Activated CD4-positive, alpha-beta T cell treated with anti-CD3 and anti-CD28 coated beads for 36 hours (primary cell): ENCODE results near the gene GABARAP. TPM values are rescaled to one million over a fixed set of nuclear protein-coding genes. Genes with fewer than 3 reads are reported as not detected.
"Not testable (repeated sequence)": the region's sequence is repeated elsewhere in the genome, so short reads cannot be mapped to it uniquely, and the experiment has no call there.

Experiments used
- ATAC-seq: fragments of 200-7000 bp; cut with Tn5 transposase; one replicate; pipeline ENCODE4 v1.10.0; 2021; ENCODE audit warnings: mild to moderate bottlenecking, moderate library complexity
- CTCF ChIA-PET: fragments of 350-600 bp; sonication (Branson Sonifier 250); formaldehyde crosslinking; loops from one replicate; lab custom pipeline; 2021; ENCODE audit warnings: antibody characterized with exemption; lab: Charles Lee
- POLR2A ChIA-PET: fragments of 350-600 bp; sonication (Branson Sonifier 250); formaldehyde crosslinking; loops from one replicate; lab custom pipeline; 2021; ENCODE audit warnings: antibody characterized with exemption, inconsistent platforms; lab: Charles Lee
- DNase-seq: peaks from one replicate; pipeline ENCODE4 v3.0.0-alpha.2; 2020
- H3K27ac Mint-ChIP-seq: one replicate; pipeline ENCODE4 v1.8.0; 2021; ENCODE audit warnings: mixed read lengths
- H3K27me3 Mint-ChIP-seq: one replicate; pipeline ENCODE4 v1.8.0; 2021; ENCODE audit warnings: mixed read lengths
- H3K36me3 Mint-ChIP-seq: one replicate; pipeline ENCODE4 v1.8.0; 2021; ENCODE audit warnings: low read depth, mixed read lengths
- H3K4me1 Mint-ChIP-seq: one replicate; pipeline ENCODE4 v1.8.0; 2021; ENCODE audit warnings: mixed read lengths
- H3K4me3 Mint-ChIP-seq: one replicate; pipeline ENCODE4 v1.8.0; 2021; ENCODE audit warnings: mild to moderate bottlenecking, moderate library complexity, mixed read lengths
- H3K9me3 Mint-ChIP-seq: one replicate; pipeline ENCODE4 v1.8.0; 2021; ENCODE audit warnings: low read depth, mixed read lengths
- intact Hi-C, 2 experiments: fragments of 100-400 bp; cut with DNase I in 1 of 2; cut with micrococcal nuclease in 1 of 2; formaldehyde crosslinking; loops; one replicate each; pipeline versions ENCODE4 v1.14.2 to v1.15.1; 2022 to 2024; cut with DNase I, micrococcal nuclease
- total RNA-seq, 2 experiments: library from RNA; stranded (reverse); gene quantifications; one replicate each; pipeline ENCODE4 v1.2.3, GENCODE V29; 2021

Gene GABARAP
- total RNA-seq, 2 experiments from 2014 or later = 123 to 162 TPM

DNA sequence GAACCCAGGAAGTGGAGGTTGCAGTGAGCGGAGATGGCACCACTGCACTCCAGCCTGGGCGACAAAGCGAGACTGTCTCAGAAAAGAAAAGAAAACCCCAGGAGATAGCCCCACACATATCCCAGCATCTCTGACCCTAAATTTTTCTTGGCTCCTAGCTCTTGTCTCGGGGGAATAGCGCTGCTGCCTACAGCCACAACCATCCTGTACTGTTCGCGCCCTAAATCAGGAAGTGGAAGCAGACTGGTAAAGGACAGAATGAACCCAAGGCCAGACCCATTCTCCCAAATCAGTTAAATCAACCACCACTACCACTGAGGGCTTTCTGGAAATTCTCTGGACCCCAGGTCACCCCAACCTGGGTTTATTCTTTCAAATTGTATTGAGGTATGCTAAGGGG, 7.6 kb upstream of the GABARAP start:
- H3K4me1 Mint-ChIP-seq = peaks cover 50% of the 10 kb centered on the region
- ChIA-PET CTCF (interaction anchor here (1.3 kb wide), 1 partner anchor 30 kb away, joined by 4 read pairs; the partner anchor contains the start of genes ACADVL and DLG4), POLR2A (interaction anchor here (1.4 kb wide), 1 partner anchor 10 kb away, joined by 5 read pairs; the partner anchor contains the start of gene PHF23)
- H3K4me3 Mint-ChIP-seq = peak overlapping the region; percentile 93
- H3K27ac Mint-ChIP-seq = peak overlapping the region; percentile 96
- H3K27me3 Mint-ChIP-seq = no peaks in the 10 kb centered on the region
- H3K36me3 Mint-ChIP-seq = peaks cover 38% of the 10 kb centered on the region
- no peaks in the 10 kb centered on the region for H3K9me3 Mint-ChIP-seq
- no peak for ATAC-seq
- no peak for DNase-seq
- intact Hi-C loops = loop anchor here (5.0 to 10.0 kb wide), 6 partner anchors 57 to 905 kb away; partner anchors contain the start of genes CNTROB (in 1 of the 2), EIF5A (in 1 of the 2), PER1 (in 1 of the 2) and POLR2A (in 1 of the 2)

DNA sequence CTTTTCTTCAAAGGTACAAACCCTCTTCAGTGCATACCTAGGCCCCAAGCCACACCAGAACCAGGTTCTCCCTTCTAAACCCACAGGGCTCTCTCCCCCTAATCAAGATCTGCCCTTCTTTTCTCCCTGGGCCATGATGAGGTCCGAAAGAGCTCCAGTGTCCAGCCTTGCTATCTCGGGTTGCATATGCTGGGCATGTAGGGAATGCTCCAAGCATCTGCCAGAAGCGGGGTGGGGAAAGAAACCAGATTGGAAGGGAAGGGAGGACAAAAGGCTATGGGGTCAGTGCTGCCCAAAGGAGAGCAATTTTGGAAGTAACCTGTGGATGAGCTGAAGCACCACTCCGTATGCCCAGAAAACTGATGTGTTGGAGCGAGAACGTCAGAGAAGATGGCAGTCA, 7.0 kb upstream of the GABARAP start:
- Mint-ChIP-seq H3K27me3 (no peaks in the 10 kb centered on the region), H3K36me3 (peaks cover 37% of the 10 kb centered on the region), H3K27ac (peak overlapping the region; percentile 71), H3K4me3 (peak overlapping the region; percentile 93), H3K9me3 (no peaks in the 10 kb centered on the region), H3K4me1 (peaks cover 50% of the 10 kb centered on the region)
- CTCF ChIA-PET = interaction anchor here (1.3 kb wide), 1 partner anchor 29 kb away, joined by 4 read pairs; the partner anchor contains the start of genes ACADVL and DLG4
- POLR2A ChIA-PET = interaction anchor here (1.4 kb wide), 1 partner anchor 10 kb away, joined by 5 read pairs; the partner anchor contains the start of gene PHF23
- intact Hi-C loops = loop anchor here in 1 of 2 experiments (10.0 kb wide), 1 partner anchor 906 kb away; the partner anchor contains the start of gene PER1
- DNase-seq (no peak), ATAC-seq (no peak)

GRCh38 chr17:7248796-7249195, 6.5 kb upstream of the GABARAP start:
- H3K9me3 Mint-ChIP-seq = no peaks in the 10 kb centered on the region
- peak overlapping the region; percentile 93 for H3K4me3 Mint-ChIP-seq
- DNase-seq (no peak), ATAC-seq (no peak)
- H3K36me3 Mint-ChIP-seq = peaks cover 34% of the 10 kb centered on the region
- ChIA-PET POLR2A (interaction anchor here (1.4 kb wide), 1 partner anchor 9 kb away, joined by 5 read pairs; the partner anchor contains the start of gene PHF23), CTCF (interaction anchor here (1.3 kb wide), 1 partner anchor 29 kb away, joined by 4 read pairs; the partner anchor contains the start of genes ACADVL and DLG4)
- H3K4me1 Mint-ChIP-seq = peaks cover 47% of the 10 kb centered on the region
- intact Hi-C loops = loop anchor here in 1 of 2 experiments (10.0 kb wide), 1 partner anchor 906 kb away; the partner anchor contains the start of gene PER1
- no peaks in the 10 kb centered on the region for H3K27me3 Mint-ChIP-seq
- H3K27ac Mint-ChIP-seq = peak overlapping the region; percentile 71

DNA sequence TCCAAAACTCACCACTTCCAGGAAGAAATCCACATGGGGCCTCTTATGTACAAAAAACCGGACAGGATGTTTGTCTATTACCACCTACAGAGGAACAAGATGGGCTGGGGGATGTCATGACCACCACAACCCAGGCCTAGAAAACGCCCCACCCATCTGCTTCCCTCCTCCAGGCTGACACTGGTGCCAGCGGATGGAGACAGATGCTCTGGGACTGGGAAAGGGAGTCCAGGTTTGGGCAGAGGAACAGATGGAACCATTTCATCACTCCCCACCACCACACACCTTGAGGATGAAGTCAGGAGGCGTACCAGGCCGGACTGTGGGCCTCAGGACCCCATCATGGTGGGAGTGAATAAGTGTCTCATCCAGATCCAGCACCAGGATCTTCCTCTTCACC, 4.5 kb upstream of the GABARAP start:
- intact Hi-C loops = loop anchor here in 1 of 2 experiments (10.0 kb wide), 1 partner anchor 908 kb away; the partner anchor contains the start of gene PER1
- ChIA-PET CTCF (interaction anchor here (0.6 kb wide), 1 partner anchor 26 kb away, joined by 5 read pairs; no protein-coding TSS in a partner anchor), POLR2A (no interaction called here)
- no peak overlapping the region for H3K4me3 Mint-ChIP-seq
- H3K27me3 Mint-ChIP-seq = no peaks in the 10 kb centered on the region
- peaks cover 46% of the 10 kb centered on the region for H3K4me1 Mint-ChIP-seq
- ATAC-seq = no peak
- DNase-seq = no peak
- H3K27ac Mint-ChIP-seq = peak overlapping the region; percentile 16
- H3K9me3 Mint-ChIP-seq = no peaks in the 10 kb centered on the region
- H3K36me3 Mint-ChIP-seq = peaks cover 33% of the 10 kb centered on the region

DNA sequence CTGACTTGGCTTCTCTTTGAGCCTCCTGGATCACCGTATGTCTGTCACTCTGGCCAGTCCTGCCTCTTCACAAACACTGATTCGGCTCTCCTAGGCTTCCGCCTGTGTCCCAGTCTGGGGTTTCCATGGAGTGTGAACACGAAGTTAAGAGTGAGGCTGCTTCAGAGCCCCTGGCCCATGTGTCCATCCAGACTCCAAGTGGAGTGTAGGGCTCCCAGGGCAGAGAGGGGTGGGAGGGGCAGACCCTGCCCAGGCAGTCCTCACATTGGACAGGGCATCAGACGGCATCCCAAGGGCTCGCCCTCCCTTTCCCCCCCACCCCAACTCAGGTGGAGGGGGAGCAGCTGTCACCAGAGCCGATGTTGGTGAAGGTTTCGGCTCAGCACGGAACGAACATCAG, 1.6 kb upstream of the GABARAP start:
- intact Hi-C loops = loop anchor here in 1 of 2 experiments (10.0 kb wide), 1 partner anchor 911 kb away; the partner anchor contains the start of gene PER1
- H3K4me3 Mint-ChIP-seq = peak overlapping the region; percentile 97
- H3K9me3 Mint-ChIP-seq, ATAC-seq, POLR2A ChIA-PET, DNase-seq, H3K27me3 Mint-ChIP-seq, H3K27ac Mint-ChIP-seq: not testable (repeated sequence)
- CTCF ChIA-PET = interaction anchor here (0.8 kb wide), 1 partner anchor 23 kb away, joined by 3 read pairs; no protein-coding TSS in a partner anchor
- H3K36me3 Mint-ChIP-seq = peaks cover 38% of the 10 kb centered on the region
- peaks cover 46% of the 10 kb centered on the region for H3K4me1 Mint-ChIP-seq

- DNase-seq = no peak
- CTCF ChIA-PET = interaction anchor here (0.8 to 1.0 kb wide), 3 partner anchors 23 to 86 kb away, joined by 3 read pairs; partner anchors contain the start of gene NEURL4
- H3K36me3 Mint-ChIP-seq = peaks cover 36% of the 10 kb centered on the region
These were observed 1.1 kb upstream of the GABARAP start for GRCh38 chr17:7243453-7243729.

GRCh38 chr17:7242717-7243452, 636 bp upstream of the GABARAP start:
- ATAC-seq (peak; percentile 27), DNase-seq (peak; percentile 95)
- ChIA-PET CTCF (interaction anchor here (1.0 to 3.5 kb wide), 5 partner anchors 8 to 87 kb away, joined by 3 to 22 read pairs (median 3); partner anchors contain the start of genes ACADVL, DLG4, DVL2 and NEURL4), POLR2A (interaction anchor here (0.6 to 2.6 kb wide), 5 partner anchors 8 to 602 kb away, joined by 3 to 8 read pairs (median 3); partner anchors contain the start of genes CD68, CTDNEP1, ELP5 and NEURL4)
- Mint-ChIP-seq H3K9me3 (no peaks in the 10 kb centered on the region), H3K27me3 (no peaks in the 10 kb centered on the region), H3K36me3 (peaks cover 36% of the 10 kb centered on the region), H3K27ac (peak overlapping the region; percentile 98), H3K4me1 (peaks cover 41% of the 10 kb centered on the region), H3K4me3 (peak overlapping the region; percentile 97)
- intact Hi-C loops = loop anchor here (1.0 to 10.0 kb wide), 6 partner anchors 8 to 912 kb away; partner anchors contain the start of genes ACADVL (in 1 of the 2), CTDNEP1 (in 1 of the 2), DLG4 (in 1 of the 2) and ELP5 (in 1 of the 2)

More at GRCh38 chr17:7243453-7243729, 1.1 kb upstream of the GABARAP start:
- H3K4me3 Mint-ChIP-seq = peak overlapping the region; percentile 97
- H3K27ac Mint-ChIP-seq = peak overlapping the region; percentile 82
- no peak for ATAC-seq
- intact Hi-C loops = loop anchor here in 1 of 2 experiments (10.0 kb wide), 1 partner anchor 911 kb away; the partner anchor contains the start of gene PER1
- H3K27me3 Mint-ChIP-seq = no peaks in the 10 kb centered on the region
- H3K4me1 Mint-ChIP-seq = peaks cover 41% of the 10 kb centered on the region
- POLR2A ChIA-PET = interaction anchor here (2.6 kb wide), 1 partner anchor 8 kb away, joined by 8 read pairs; the partner anchor contains the start of genes CTDNEP1 and ELP5
- no peaks in the 10 kb centered on the region for H3K9me3 Mint-ChIP-seq

DNA sequence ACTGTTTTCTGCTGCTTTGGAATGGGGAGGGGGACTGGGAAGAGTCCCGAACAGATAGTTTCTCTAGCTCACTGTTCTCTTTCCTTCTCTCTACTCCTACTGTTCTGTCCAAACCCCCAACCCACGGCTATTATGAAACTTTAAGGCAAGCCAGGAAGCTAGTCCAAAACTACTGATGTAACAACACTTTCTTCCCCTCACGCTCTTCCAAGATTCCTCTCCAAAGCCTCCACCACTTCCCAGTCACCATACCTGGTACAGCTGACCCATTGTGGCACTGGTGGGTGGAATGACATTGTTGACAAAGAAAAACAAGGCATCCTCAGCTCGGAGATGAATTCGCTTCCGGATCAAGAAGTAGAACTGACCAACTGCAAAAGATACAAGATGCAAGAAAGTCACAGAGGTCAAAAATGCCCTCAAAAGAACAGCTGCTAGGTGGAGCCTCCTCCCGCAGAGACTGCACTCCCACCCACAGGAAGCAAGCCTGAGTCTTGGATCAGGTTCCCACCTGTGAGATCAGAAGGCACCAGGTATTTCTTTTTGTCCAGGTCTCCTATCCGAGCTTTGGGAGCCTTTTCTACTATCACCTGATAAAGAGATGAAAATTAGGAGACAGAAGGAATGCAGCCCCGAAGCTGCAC, 1.0 kb downstream of the GABARAP start:
- H3K9me3 Mint-ChIP-seq = no peaks in the 10 kb centered on the region
- H3K4me3 Mint-ChIP-seq = peak overlapping the region; percentile 97
- ATAC-seq (no peak), DNase-seq (no peak)
- POLR2A ChIA-PET = interaction anchor here (0.7 to 2.6 kb wide), 4 partner anchors 10 to 338 kb away, joined by 3 to 8 read pairs (median 4); partner anchors contain the start of genes CD68, CTDNEP1, ELP5 and POLR2A
- intact Hi-C loops = loop anchor here in 1 of 2 experiments (10.0 kb wide), 1 partner anchor 914 kb away; the partner anchor contains the start of gene PER1
- peaks cover 34% of the 10 kb centered on the region for H3K36me3 Mint-ChIP-seq
- peak overlapping the region; percentile 98 for H3K27ac Mint-ChIP-seq
- CTCF ChIA-PET = interaction anchor here (0.6 to 3.5 kb wide), 4 partner anchors 21 to 89 kb away, joined by 3 to 22 read pairs (median 4); partner anchors contain the start of genes ACADVL and DLG4
- H3K4me1 Mint-ChIP-seq = peaks cover 44% of the 10 kb centered on the region
- H3K27me3 Mint-ChIP-seq = no peaks in the 10 kb centered on the region

GRCh38 chr17:7240375-7240774, 1.9 kb downstream of the GABARAP start:
- POLR2A ChIA-PET = interaction anchor here (0.7 kb wide), 1 partner anchor 20 kb away, joined by 3 read pairs; no protein-coding TSS in a partner anchor
- peaks cover 37% of the 10 kb centered on the region for H3K36me3 Mint-ChIP-seq
- H3K27me3 Mint-ChIP-seq = no peaks in the 10 kb centered on the region
- H3K4me1 Mint-ChIP-seq = peaks cover 52% of the 10 kb centered on the region
- ATAC-seq (no peak), DNase-seq (no peak)
- H3K9me3 Mint-ChIP-seq = no peaks in the 10 kb centered on the region
- CTCF ChIA-PET = interaction anchor here (1.2 to 3.5 kb wide), 3 partner anchors 11 to 194 kb away, joined by 4 to 22 read pairs (median 8); partner anchors contain the start of genes ACADVL, CTDNEP1 and DLG4
- intact Hi-C loops = loop anchor here in 1 of 2 experiments (10.0 kb wide), 1 partner anchor 914 kb away; the partner anchor contains the start of gene PER1
- peak overlapping the region; percentile 97 for H3K4me3 Mint-ChIP-seq
- peak overlapping the region; percentile 75 for H3K27ac Mint-ChIP-seq
